GM19193 (cell line): ENCODE results near the gene WDR43.

ENCODE experiments used
- POLR2A ChIP-seq: IDR thresholded peaks from 4 replicates; pipeline ENCODE4 v1.6.1; 2011; ENCODE audit not compliant: insufficient read depth, insufficient read length; ENCODE audit errors: extremely low read depth

WDR43 gene

DNA sequence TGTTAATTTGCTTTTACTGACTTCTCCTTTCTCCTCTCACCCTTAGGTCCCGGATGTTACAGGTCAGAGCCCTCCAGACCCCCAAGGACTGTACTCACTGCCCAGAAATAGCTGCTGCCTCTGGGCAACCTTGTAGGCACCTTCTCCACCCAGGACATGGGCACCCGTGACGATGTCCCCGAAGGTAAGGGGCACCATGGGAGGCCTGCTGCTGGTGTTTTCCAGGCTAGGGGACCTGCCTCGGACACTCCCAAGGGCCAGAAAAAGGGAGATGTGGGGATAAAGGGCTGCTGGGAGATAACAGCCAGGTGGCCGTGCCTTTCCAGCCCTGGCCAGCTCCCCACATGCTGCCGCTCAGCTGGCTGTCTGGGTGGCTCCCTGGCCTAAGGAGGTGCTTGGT, 100.2 kb downstream of the WDR43 start:
- TF ChIP-seq POLR2A, result no peak

DNA sequence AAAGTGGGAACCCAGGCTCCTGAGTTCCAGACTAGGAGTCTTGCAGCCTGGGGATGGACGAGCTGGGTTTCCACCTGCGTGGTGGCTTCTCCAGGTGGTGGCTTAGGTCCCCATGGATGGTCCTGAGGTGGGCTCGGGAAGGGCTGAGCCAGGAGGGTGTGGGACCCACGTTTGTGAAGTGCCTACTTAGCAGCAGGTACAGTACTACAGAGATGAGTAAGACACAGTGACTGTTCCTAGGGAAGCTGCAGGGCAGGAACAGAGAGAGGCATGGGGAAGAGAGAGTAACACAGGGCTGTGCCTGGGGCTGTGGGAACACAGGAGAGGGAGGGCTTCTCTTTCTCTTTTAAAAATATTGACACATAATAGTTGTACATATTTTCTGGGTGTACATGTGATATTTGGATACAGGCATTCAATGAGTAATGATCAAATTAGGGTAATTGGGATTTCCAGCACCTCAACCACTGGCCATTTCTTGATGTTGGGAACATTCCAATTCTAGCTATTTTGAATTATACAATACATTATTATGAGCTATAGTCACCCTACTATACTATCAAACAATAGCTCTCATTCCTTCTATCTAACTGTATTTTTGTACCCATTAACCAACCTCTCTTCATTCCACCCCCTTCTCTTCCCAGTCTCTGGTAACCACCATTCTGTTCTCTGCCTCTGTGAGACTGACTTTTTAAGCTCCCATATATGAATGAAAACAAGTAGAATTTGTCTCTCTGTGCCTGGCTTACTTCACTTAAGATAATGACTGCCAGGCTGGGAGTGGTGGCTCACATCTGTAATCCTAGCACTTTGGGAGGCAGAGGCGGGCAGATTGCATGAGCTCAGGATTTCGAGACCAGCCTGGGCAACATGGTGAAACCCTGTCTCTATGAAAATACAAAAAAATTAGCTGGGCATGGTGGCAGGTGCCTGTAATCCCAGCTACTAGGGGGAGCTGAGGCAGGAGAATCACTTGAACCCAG, 101.6 kb downstream of the WDR43 start:
- no peak for TF ChIP-seq POLR2A

- TF ChIP-seq POLR2A, result no peak
These were observed 102.9 kb downstream of the WDR43 start for GRCh38 chr2:28997237-28997846.
